HG03342 (cell line): Measurements from ENCODE around the gene GUCY2C.
"Not testable (repeated sequence)": the region's sequence is repeated elsewhere in the genome, so short reads cannot be mapped to it uniquely, and the experiment has no call there.

ENCODE experiments used
- ATAC-seq: cut with Tn5 transposase; IDR thresholded peaks from one replicate; pipeline ENCODE4 v1.9.1; 2021; ENCODE audit warnings: mild to moderate bottlenecking, moderate library complexity; ENCODE audit not compliant: unreplicated experiment

GUCY2C gene

GRCh38 chr12:14682231-14682630 lies 14.2 kb downstream of the GUCY2C start:
- ATAC-seq: not testable (repeated sequence)

- ATAC-seq: no peak
These were observed 14.8 kb downstream of the GUCY2C start for GRCh38 chr12:14681625-14682024.

- ATAC-seq: no peak
These were observed 15.2 kb downstream of the GUCY2C start for GRCh38 chr12:14681190-14681589.

DNA sequence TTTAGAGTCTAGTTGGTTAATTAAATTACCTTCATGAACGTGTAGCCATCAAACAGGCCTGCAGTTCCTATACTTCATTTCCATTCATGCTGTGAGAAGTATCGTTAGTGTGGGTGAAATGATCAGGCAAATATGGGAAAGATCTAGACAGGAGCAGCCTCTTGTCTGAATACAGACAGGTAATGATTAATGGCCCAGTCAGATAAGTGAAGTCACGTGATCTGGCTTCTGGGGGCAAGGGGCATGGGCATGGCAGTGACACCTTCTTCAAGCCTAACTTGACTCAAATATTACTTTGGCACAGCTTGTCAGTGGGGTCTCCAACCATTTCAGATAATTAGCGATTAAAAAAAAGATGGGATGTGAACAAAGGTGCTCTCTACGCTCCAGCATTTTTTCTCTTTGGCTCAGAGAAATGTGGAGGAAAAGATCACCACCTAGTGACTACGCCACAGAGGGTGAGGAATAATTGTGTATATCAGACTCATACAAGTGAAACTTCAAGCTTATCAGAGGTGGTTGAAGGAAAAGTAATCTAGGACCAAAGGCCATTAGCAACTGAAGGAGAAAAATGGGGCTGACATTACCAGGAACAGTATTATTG lies 17.8 kb downstream of the GUCY2C start:
- no peak for ATAC-seq

DNA sequence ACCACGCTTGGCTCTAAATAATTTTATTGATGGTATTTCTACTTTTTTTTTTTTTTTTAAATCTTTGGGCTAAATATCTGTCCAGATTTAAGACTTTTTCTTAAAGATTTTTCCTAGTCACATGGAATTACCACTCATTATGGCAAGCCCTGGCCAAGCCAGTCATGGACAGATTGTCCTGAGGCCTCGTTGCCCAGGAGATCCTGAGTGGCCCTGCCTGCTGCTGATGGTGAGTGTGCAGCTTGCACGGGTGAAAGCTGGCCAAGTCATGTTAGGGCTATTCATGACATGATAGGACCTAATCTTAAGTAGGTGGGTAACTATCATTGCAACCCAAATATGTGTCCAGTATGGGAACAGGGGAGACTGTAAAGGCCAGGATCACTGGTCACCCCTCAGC lies 27.8 kb downstream of the GUCY2C start:
- no peak for ATAC-seq

- ATAC-seq: no peak
These were observed 30.7 kb downstream of the GUCY2C start for GRCh38 chr12:14665354-14666348.

- ATAC-seq: no peak
These were observed 31.9 kb downstream of the GUCY2C start for GRCh38 chr12:14664434-14665023.

GRCh38 chr12:14663002-14663401 lies 33.4 kb downstream of the GUCY2C start:
- no peak for ATAC-seq

- ATAC-seq: no peak
These were observed 39.6 kb downstream of the GUCY2C start for GRCh38 chr12:14656846-14657245.

- ATAC-seq: no peak
These were observed 41.1 kb downstream of the GUCY2C start for GRCh38 chr12:14655284-14655683.

DNA sequence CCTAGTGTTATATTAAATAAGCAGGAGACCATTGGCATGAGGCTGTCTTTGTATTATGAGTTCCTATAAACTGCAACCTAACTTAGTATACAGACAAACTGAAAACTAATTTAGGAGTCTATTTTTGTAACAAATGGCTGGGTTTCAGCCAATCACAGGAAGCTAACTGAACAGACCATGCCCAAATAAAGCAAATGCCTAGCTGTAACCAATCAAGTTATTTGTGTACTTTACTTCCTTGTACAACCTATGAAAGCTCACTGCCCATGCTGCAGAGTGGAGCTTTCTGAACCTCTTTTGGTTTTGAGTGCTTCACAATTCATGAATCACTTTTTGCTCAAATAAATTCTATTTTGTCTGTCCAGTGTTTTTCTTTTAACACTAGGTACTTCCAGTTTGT lies 41.6 kb downstream of the GUCY2C start:
- no peak for ATAC-seq

DNA sequence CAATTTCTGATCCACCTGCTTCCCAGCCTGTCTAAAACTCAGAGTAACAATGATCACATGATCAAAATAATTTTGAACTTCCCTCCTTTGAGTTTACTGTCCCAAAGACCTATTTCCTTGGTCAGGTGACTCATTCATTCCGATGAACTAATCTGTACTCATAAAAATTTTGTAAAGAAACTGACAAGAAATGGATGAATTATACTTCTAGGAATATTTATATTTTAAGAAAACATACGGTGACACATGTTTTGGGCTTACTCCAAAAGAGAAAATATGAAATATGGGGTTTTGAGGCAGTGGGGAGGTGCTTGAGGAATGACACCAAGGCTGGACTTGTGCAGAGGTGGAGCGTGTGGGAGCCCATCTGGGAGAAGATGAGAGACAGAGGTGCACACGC lies 42.0 kb downstream of the GUCY2C start:
- ATAC-seq: no peak

DNA sequence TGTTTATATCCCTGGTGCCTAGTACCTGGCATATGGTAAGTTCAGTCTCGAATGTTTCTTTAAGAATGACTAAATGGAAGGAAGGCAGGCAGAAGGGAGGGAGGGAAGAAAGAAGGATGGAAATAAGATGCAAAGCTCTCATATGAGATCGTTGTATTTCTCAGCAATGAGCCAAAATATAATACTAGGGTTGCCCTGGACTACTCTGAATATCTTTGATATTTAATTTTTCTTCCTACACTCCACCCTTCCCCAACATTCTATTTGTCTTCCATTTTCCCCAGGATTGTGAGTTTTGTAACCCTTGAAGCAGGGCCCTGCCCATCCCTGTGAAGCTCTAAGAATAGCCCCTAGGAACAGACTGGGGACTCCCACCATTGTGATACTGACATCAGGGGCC lies 43.9 kb downstream of the GUCY2C start:
- no peak for ATAC-seq

- no peak for ATAC-seq
These were observed 45.0 kb downstream of the GUCY2C start for GRCh38 chr12:14651371-14651770.

- ATAC-seq: no peak
These were observed 45.6 kb downstream of the GUCY2C start for GRCh38 chr12:14650789-14651188.

- ATAC-seq: no peak
These were observed 49.2 kb downstream of the GUCY2C start for GRCh38 chr12:14647028-14647750.

DNA sequence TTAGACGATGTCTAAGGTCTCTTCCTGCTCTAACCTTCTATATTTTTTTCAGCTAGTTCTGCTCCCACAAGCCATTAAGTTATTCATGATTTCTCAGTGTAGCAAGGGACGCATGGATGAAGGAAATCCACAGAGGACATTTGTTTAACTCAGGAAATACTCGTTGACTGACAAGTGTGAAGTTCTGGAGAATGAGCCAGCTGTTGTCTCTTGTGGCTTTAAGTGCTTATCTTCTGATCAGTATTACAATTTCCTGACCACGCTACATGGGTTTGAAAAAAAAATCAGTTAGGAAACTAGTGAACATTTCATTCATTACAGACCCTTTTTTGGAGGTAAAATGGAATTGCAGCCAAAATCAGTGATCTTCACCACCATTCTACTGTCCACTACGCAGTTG lies 53.1 kb downstream of the GUCY2C start:
- ATAC-seq: no peak

DNA sequence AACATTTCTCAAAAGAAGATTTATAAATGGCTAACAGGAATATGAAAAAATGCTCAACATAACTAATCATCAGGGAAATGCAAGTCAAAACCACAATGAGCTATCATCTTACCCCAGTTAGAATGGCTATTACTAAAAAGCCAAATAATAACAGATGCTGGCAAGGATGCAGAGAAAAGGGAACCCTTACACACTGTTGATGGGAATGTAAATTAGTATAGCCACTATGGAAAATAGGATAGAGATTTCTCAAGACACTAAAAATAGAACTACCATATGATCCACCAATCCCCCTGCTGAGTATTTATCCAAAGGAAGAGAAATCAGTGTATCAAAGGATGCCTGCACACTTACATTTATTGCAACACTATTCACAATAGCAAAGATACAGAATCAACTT lies 58.3 kb downstream of the GUCY2C start:
- ATAC-seq: no peak

- no peak for ATAC-seq
These were observed 60.6 kb downstream of the GUCY2C start for GRCh38 chr12:14635776-14636175.

GRCh38 chr12:14630793-14631192 lies 65.6 kb downstream of the GUCY2C start:
- no peak for ATAC-seq
